Heart left ventricle (tissue), 13 donors: ENCODE results near the gene PRKCH.

Experiments used
- CTCF ChIP-seq, 12 donors: fragments of 200-600 bp; sonication (generic) in 4 of 12; IDR thresholded peaks; one replicate each; pipeline versions ENCODE4 v1.5.0 to v1.8.0; 2018 to 2022; ENCODE audit warnings: antibody characterized with exemption in 12 of 12, mild to moderate bottlenecking in 5 of 12
- POLR2A ChIP-seq, 2 donors: fragments of 450-650 bp; IDR thresholded peaks; one replicate each; pipeline ENCODE4 v1.6.1; 2017; ENCODE audit warnings: antibody characterized with exemption in 2 of 2, mild to moderate bottlenecking in 2 of 2, moderate library complexity in 2 of 2
- donor health status: ischemic (EF 13 %, LVEDD 7.1; RV severe dilation, severe dysfunction).
- donor health status: DM: no; HTN: yes; CAD: no.
- donor health status: DM: no; HTN: no; CAD: no.
- donor health status: ischemic (EF 25% LVEDD 6.9; RV normal size, moderate dysfunction).
- donor health status: ischemic (EF 25% LVEDD 5.7; RV mildly dilated, moderate dysfunction).
- donor health status: ischemic (EF 35%, LVEDD 5.7; RV mildly dilated, moderate dysfunction).
- donor health status: nonischemic (EF 11% LVEDD 7.7; RV severe dilation, severe dysfunction).
- donor health status: DM: yes; HTN: yes; CAD: no.
- donor health status: PGD.
- donor health status: ischemic (EF 29% LVEDD 5.4; RV normal size, mild dysfunction).
- donor health status: nonischemic (EF 23%, LVEDD 6.1; RV moderate dilation, normal function).

- no peak for TF ChIP-seq CTCF (IDR thresholded peaks at IDR 0.05)
- no peak for TF ChIP-seq POLR2A (IDR thresholded peaks at IDR 0.05)
These were observed 73.2 kb downstream of the PRKCH start for GRCh38 chr14:61394542-61394941.
